Epidermal melanocyte (primary cell): ENCODE results near the gene TBL1X.

ENCODE experiments used
- DNase-seq: peaks from one replicate; pipeline ENCODE4 v3.0.0; 2011; ENCODE audit warnings: low spot score; ENCODE audit not compliant: insufficient read length

Gene TBL1X

DNA sequence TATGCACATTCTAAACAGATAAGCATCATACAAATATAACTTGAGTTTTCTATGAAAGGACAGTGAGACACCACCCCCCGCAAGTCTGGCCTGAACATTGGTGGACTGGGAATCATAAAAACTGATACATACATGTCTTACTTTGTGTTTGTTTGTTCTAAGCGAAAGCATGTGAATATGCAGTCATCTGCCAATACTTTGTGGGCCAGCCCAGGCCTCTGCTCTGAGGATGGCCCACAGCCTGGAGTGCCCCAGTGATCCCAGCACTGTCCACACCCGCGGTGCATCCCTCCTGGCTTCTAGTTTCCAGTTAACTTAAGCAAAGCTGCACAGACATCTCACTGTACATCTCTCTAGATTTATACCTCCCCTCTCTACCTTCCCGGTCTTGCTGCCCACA is 154.3 kb downstream of the TBL1X start:
- no peak for DNase-seq

DNA sequence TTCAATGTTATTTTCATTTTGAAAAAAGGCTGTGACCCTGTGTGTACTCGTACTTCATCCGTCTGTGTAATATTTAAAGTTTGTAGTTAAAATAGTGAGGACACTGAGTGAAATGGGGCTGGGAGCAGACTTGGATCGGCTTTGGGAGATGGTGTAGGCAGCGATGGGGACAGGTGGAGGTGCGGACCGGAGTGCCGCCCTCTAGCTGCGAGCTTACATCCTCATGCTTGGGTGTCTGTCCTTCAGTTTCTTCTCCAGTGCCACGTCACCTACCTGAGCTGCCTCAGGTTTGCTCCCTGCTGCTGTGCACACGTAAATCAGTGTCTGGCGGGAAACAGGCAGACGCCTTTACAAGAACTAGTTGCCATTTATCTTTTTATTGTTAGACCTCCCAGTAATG is 154.7 kb downstream of the TBL1X start:
- DNase-seq = no peak

DNA sequence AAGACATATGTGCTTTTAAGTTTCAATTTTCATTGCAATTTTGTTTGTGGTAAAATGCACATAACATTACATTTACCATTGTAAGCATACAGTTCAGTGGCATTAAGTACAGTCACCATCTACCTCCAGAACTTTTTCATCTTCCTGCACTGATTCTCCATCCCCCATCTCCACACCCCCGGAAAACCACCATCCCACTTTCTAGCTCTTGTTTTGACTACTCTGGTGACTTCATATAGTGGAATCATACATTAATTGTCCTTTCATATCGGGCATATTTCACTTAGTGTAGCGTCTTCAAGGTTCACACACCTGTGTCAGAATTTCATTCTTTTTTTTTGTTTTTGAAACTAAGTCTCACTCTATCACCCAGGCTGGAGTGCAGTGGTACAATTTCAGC is 157.3 kb downstream of the TBL1X start:
- no peak for DNase-seq

DNA sequence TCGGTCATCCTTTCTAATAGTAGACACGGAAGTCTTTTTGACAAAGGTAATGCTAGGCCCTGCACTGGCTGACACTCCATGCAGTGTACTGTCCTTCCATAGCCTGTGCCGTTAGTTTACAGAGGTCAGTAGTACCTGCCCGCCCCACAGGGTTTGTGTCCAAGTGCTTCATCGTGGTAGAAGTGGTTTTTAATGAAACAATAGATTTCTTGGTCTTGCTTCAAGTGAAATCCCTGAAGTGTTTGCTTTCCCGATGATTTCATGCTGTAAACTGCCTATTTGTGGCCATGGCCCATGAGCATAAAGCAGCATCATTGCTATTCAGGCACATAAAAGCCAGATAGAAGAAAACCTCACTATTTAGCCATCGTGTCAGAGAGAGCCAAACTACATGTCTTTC is 161.5 kb downstream of the TBL1X start:
- DNase-seq = no peak

DNA sequence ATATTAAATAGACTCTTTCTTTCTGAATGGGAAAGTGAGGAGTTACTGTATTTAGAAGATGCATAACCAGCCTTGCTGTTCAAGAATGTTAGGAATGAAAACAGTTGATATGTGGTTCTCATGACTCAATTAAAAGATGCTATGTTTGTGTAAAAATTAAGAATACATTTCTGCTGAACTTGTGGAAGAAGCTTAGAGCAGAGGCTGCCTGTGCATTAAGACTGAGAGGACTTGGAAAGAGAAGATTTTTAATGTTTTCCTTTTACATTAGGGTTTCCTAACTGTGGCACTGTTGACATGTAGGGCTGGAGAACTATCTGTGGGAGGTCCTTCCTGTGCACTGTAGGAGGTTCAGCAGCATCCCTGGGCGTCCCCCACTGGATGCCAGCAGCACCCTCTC is 163.1 kb downstream of the TBL1X start:
- DNase-seq = no peak

DNA sequence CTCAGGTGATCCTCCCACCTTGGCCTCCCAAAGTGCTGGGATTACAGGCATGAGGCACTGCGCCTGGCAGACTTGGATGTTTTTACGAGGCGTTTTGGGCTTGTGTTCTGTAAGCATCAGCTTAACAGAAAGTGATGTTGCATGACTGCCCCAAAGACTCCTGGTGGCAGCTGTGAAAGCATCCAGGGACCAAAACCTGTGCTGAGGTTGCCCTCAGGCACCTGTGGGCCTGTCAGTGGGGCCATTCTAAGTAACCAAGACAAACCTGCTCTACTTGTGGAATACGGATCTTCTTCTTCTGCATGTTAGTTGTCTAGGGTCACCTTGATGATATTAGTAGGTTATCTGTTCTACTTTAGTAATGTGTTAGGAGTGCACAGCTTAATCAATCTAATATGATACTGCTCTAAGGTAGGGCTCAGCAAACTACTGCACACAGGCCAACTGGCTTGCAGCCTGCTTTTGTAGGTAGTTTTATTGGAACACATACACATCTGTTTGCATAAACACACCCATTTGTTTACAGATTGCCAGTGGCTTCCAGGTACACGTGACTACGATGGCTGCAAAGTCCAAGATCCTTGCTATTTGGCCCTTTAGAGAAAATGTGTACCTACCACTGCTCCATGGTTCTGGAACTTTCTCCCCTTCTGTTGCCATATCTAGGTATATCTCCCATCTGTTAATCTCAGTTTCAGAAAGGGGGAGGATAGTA is 164.1 kb downstream of the TBL1X start:
- no peak for DNase-seq

DNA sequence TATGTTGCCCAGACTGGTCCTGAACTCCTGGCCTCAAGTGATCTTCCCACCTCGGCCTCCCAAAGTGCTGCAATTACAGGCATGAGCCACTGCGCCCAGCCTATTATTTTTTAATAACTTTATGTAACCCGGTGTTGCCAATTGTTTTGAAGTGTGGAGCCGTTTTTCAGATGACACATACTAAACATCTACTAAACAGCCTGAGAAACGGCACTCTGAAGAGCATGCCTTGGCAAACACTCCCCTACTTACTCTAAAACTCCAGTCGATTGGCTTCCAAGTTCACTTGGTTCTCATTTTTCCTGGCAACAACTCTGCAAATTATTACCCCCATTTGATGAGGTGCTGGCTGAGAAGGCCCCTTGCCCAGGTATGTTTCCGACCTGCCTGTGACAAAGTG is 169.7 kb downstream of the TBL1X start:
- DNase-seq = no peak

DNA sequence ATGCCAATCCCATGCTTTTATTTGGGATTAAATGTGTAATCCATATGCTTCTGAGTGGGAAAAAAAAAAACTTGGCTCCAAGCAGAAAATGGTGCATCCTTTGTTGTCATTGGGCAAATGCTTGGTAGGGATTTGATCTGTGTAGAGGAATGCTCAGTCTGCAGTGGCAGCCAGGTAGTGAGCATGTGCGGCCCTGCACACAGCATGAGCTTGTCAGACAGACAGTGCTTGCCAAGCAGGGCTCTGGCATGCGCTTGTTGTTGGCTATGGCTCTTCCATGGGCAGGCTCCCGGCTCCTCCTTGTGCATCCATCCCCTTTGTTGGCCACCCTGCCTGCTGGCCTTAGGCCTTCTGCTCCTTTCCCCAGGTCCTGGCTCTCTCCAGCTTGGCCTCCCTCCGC is 170.5 kb downstream of the TBL1X start:
- DNase-seq = no peak

DNA sequence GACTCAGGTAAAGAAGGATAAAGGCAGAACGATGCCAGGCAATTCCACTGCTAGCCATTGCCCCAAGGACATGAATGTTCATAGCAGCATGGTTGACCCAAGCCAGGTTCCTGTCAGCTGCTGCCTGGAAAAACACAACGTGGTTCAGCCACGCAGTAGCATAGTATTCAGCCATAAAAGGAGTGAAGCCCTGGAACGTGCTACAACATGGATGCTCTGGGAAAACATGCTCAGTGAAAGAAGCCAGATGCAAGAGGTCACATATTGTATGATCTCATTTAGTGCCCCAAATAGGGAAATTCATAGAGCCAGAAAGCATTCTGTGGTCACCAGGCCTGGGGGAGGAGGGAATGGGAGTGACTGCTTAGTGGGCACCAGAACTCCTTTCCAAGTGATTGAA is 170.9 kb downstream of the TBL1X start:
- no peak for DNase-seq

DNA sequence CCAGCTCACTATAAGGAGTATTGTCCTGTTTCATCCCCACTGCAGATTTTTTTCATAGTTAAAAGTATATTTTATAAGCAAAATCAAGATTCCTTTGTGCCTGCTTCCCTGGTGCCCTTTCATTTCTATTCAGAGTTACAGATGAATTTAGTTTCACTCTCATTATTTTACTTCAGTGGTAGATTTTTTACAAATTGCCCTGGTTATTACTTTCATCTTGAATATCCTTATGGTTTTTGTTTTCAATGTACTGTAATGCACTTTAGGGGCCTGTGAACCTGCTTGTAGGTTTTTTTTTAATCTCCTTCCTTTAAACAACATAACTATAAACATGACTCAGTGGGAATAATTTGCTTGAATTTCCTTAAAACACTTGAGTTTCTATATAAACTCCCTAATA is 174.0 kb downstream of the TBL1X start:
- DNase-seq = no peak

DNA sequence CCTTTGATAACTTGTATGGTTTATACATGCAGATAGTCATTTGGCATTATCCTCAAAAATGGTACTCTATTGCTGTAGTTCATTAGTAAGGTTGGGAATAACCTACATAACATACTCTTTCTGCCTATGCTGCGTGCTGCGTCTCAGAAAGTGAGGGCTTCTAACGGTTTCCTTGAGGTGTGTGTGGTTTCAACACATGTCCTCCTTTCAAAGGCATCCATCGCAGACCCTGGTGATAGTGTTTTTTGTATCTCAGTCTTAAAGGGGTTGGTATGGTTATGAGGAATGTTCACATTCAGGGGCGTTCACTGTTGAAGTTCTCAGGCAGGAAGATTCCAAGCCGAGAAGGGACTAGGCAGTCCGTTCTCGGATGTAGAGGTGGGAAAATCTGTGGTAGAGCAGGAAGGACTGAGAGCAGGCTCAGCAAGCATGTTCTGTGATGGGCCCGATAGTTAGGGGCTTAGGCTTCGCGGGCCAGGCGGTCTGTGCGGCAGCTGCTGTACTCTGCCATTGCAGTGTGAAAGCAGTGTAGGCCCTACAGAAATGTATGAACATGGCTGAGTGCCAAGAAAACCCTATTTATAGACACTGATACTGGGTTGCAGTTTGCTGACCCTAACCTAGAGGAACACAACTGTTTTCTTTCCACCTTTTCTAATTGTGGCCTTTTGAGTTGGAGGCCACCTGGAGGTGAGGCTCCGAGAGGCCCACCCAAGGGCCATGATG is 177.6 kb downstream of the TBL1X start:
- no peak for DNase-seq

DNA sequence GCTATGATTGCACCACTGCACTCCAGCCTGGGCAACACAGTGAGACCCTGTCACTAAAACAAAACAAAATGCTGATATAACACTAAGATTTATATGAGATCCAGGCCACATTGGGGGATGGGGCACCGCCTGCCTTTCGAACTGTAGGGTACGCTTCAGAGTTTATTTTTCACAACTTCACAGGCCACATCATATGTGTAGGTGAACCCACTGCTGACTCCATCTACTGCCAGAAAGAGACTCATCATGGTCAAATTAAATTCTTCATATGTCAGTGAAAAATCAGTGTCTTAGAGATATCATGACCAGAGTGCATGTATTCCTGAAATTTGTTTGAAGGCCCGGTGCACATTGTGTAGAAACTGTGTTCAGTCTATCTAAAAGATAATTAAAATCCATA is 178.9 kb downstream of the TBL1X start:
- no peak for DNase-seq

DNA sequence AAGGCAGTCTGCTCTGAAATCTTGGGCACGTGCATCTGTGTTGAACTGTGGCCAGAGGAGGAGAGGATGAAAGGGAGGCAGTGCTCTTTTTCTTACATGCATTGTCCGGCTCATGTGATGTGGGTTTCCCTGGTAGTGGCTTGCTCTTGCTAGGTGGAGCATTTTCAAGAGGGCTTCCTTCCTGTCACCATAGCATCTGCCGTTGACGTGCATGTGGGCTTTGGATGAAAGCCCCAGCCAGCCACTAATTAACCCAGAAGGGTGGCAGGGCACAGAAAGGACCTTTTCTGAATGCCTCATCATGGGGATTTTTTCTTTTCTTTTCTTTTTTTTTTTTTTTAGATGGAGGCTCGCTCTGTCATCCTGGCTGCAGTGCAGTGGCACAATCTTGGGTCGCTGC is 179.5 kb downstream of the TBL1X start:
- no peak for DNase-seq

DNA sequence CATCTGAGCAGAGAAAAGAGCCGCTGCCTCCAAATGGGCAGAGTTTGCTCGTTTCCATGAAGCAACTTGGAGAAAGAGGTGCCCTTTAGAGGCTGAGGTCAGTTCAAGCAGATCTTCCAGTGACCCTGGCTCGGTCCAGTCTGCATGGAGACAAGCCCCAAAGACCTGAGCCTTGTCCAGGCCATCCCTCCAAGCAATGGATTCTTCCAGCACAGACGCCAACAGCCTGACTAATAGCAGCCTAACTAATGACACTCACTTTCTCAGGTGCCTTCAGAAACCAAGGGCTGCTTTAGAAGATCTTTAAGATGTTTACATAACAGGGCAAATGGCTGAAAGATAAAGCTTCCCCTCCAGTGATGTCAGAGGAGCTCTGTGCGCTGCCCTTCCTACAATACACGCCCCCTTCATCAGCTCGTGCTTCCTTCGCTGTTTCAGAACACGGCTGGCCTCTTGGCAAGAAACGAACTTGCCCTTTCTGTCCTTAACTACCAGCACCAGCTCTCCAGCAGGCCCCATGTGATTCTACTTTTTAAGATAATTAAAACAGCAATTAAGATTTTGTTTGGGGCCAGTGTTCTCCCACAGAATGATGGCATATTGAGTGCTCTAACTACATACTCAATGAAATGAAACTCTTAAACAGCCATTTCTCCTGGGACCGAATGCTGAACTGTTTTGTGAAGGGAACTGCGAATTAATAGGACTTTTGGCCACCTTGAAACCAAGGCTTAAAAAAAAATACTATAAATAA is 181.8 kb downstream of the TBL1X start:
- DNase-seq = no peak

DNA sequence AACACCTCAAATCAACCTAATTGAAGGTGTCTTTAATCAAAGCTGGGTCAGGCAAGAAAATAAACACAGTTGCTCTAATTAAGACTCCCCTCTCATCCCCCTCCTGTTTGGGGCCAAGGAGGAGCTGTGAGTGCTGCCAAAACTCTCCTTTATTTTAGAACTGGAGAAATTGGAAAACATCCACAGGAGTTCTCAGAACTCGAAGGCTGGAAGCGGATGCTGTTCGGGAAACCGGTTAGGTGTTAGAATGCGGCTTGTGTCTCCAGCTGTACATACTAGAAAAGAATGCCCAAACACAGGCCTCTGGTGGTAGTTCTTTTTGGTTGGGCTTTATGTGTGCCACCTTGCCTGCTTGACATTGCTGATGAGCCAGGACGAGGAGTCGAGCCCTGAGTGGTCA is 182.6 kb downstream of the TBL1X start:
- no peak for DNase-seq

DNA sequence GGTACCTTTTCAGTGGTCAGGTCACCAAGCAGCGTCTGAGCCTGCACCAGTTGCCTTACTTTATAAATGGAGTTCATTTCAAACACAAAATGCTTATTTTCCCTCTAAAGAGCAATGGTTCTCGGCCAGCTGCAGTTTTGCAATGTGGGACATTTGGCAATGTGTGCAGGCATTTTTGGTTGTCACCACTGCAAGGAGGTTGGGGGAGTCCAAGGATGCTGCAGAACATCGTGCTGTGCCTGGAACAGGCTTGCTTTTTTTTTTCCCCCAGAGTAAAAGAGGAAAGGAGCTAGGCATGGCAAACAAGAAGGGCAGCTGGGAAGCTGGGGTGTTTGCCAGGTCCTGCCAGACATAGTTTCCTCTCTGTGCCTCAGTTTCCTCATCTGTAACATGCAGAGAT is 185.2 kb downstream of the TBL1X start:
- no peak for DNase-seq

DNA sequence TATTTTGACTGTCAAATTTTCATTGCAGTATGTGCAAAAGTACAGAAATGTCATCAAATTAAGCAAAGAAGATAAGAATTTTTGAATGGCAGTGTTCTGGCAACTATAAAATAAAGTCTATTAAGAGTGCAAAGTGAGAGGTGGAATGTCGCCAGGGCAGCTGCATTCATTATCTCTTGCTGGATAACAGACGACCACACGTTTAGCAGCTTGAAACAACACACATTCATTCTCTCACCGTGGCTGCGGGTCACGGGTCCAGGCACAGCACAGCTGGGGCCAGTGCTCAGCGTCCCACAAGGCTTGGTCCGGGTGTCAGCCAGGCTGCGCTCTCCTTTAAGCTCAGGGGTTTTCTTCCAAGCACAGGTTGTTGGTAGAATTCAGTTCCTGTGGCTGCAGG is 186.9 kb downstream of the TBL1X start:
- DNase-seq = no peak

DNA sequence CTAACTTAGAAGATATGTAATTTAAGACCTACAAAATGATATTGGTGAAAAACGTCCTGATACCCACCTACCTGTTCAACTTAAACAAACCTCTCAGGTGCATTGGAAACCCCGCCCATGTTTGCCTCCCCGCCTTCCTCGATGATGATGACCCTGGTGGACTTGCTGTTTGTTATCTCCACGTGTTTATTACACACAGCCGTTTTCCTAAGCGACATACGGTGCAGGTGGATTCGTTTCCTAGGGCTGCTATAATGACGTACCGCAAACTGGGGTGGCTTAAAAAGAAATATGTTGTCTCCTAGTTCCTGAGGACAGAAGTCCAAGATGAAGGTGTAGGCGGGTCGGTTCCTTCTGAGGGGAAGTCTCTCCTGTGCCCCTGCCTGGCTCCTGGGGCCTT is 190.1 kb downstream of the TBL1X start:
- DNase-seq = no peak

DNA sequence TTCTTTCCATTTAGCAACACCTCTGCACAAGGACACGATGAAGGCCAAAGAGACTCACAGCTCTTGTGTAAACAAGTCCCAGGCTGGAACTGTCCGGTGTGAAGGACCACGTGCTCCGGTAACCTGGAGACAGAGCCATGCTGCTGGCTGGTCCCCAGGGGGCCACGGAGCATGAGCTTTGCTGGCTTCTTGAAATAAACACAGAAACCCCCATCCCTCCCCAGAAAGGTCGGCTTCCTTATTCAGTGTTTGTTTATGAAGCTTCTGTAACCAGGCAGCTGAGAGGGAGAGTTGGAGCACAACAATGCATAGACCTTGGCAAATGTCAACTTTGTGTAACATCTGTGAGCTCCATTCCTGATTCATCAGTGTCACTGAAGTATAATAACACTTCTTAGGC is 191.4 kb downstream of the TBL1X start:
- no peak for DNase-seq

DNA sequence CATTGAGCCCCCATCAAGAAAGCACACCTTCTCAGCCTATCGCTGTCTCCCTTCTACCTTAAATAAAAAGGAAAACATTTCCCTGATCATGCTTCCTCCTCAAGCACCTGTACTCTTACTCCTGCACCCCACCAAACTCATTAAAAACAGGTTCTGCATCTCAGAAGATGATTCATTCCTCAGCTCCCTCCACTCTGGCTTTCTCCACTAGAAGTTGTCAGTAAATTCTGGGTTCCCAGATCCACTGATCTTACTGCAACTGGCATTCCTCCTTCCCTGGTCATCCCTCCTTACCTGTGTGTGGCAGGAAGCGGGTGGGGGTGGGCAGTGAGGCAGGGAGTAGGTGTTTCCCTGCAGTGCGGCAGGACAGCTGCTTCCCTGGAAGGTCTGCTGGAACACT is 192.0 kb downstream of the TBL1X start:
- no peak for DNase-seq

DNA sequence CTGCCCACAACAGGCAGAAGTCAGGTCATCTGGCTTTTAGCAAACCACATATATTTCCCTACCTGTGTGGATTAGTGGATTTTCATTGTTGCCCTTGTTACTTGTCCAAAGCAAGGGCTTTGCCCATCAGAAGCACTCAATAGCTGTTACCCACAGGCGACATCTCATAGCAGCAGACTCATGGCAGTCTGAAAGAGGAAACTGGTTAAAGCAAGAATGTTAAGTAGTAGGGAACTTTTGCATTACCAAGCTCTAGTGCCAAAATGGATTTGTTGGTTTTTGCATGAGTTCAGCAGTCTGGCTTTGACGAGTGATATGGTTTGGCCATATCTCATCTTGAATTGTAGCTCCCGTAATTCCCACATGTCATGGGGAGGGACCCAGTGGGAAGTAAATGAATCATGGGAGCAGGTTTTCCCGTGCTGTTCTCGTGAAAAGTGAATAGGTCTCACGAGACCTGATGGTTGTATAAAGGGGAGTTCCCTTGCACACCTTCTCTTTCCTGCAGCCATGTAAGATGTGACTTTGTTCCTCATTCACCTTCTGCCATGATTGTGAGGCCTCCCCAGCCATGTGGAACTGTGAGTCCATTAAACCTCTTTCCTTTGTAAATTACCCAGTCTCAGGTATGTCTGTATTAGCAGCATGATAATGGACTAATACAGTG is 192.9 kb downstream of the TBL1X start:
- DNase-seq = no peak

DNA sequence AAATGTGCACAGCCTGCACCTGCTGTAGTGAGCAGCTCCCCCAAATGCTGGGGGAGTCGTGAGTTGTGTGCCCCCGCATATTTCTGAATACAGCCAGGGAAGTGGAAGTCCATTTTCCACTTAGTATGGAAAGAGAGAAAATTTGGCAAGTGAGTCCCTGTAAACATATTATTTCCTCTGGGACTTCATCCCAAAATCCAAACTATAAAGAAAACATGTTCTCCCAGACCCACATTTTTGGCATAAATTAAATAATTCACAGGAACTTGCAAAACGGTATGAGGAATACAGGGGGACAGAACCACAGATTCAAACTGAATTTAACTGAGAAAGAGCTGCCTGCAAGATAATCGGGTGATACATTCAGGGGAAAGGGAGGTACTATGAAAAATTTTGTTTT is 193.6 kb downstream of the TBL1X start:
- DNase-seq = no peak
